SK-N-MC (cell line): Measurements from ENCODE around the gene SEL1L2.

Source experiments
- DNase-seq: peaks from one replicate; pipeline ENCODE4 v3.0.0-alpha.2; 2011; ENCODE audit warnings: low read depth, low spot score
- H3K27ac ChIP-seq: fragments of 200-600 bp; sonication (generic); 2 replicates; pipeline ENCODE4 v1.5.1; 2016; ENCODE audit warnings: mixed run types
- H3K36me3 ChIP-seq: fragments of 200-600 bp; sonication (generic); 2 replicates; pipeline ENCODE4 v1.6.1; 2017; ENCODE audit warnings: antibody characterized with exemption, low read length, mixed read lengths; ENCODE audit not compliant: insufficient read depth
- H3K4me3 ChIP-seq: fragments of 200-600 bp; sonication (generic); 2 replicates; pipeline ENCODE4 v1.5.1; 2016
- H3K9ac ChIP-seq: fragments of 200-600 bp; sonication (generic); 2 replicates; pipeline ENCODE4 v1.8.0; 2017; ENCODE audit warnings: mixed run types, mixed read lengths; ENCODE audit not compliant: insufficient read length
- H3K9me3 ChIP-seq: fragments of 200-600 bp; sonication (generic); 2 replicates; pipeline ENCODE4 v1.6.1; 2017; ENCODE audit warnings: low read depth, mild to moderate bottlenecking, antibody characterized with exemption, low read length, moderate library complexity, mixed read lengths
- EZH2 ChIP-seq: fragments of 200-600 bp; sonication (generic); IDR thresholded peaks from one replicate; pipeline ENCODE4 v1.6.1; 2017; ENCODE audit warnings: antibody characterized with exemption
- FOXP2 ChIP-seq: optimal IDR thresholded peaks from 2 replicates; pipeline ENCODE3; 2011; ENCODE audit warnings: mild to moderate bottlenecking, moderate library complexity; ENCODE audit not compliant: insufficient read depth; ENCODE audit errors: extremely low read length, control extremely low read depth
- POLR2AphosphoS5 ChIP-seq: IDR thresholded peaks from 2 replicates; pipeline ENCODE4 v1.6.1; 2012; ENCODE audit warnings: mild to moderate bottlenecking, low read depth, low read length, borderline replicate concordance

The SEL1L2 gene

GRCh38 chr20:13922241-13922640, 68.2 kb downstream of the SEL1L2 start:
- no peak for DNase-seq
- Histone ChIP-seq H3K9me3 (no peaks in the 10 kb centered on the region), H3K9ac (no peak overlapping the region), H3K4me3 (no peak overlapping the region), H3K36me3 (no peaks in the 10 kb centered on the region), H3K27ac (no peak overlapping the region)
- TF ChIP-seq POLR2AphosphoS5 (no peak), EZH2 (no peak), FOXP2 (no peak)

- Histone ChIP-seq H3K9ac (no peak overlapping the region), H3K27ac (no peak overlapping the region), H3K9me3 (no peaks in the 10 kb centered on the region), H3K4me3 (no peak overlapping the region), H3K36me3 (no peaks in the 10 kb centered on the region)
- TF ChIP-seq EZH2 (no peak), FOXP2 (no peak), POLR2AphosphoS5 (no peak)
- DNase-seq = no peak
Observed at GRCh38 chr20:13915284-13915683, 75.1 kb downstream of the SEL1L2 start.

GRCh38 chr20:13913572-13913971, 76.8 kb downstream of the SEL1L2 start:
- Histone ChIP-seq H3K27ac (no peak overlapping the region), H3K36me3 (no peaks in the 10 kb centered on the region), H3K9ac (no peak overlapping the region), H3K9me3 (no peaks in the 10 kb centered on the region), H3K4me3 (no peak overlapping the region)
- TF ChIP-seq POLR2AphosphoS5 (no peak), EZH2 (no peak), FOXP2 (no peak)
- no peak for DNase-seq

GRCh38 chr20:13913131-13913530, 77.3 kb downstream of the SEL1L2 start:
- H3K9me3 ChIP-seq = no peaks in the 10 kb centered on the region
- no peak overlapping the region for H3K27ac ChIP-seq
- no peak for DNase-seq
- TF ChIP-seq EZH2 = no peak
- no peak overlapping the region for H3K4me3 ChIP-seq
- no peaks in the 10 kb centered on the region for H3K36me3 ChIP-seq
- H3K9ac ChIP-seq = no peak overlapping the region

GRCh38 chr20:13910492-13910891, 79.9 kb downstream of the SEL1L2 start:
- DNase-seq = no peak
- no peak for TF ChIP-seq POLR2AphosphoS5
- TF ChIP-seq EZH2 = no peak
- no peak for TF ChIP-seq FOXP2
- Histone ChIP-seq H3K4me3 (no peak overlapping the region), H3K9me3 (no peaks in the 10 kb centered on the region), H3K36me3 (no peaks in the 10 kb centered on the region), H3K27ac (no peak overlapping the region), H3K9ac (no peak overlapping the region)

GRCh38 chr20:13909067-13909466, 81.3 kb downstream of the SEL1L2 start:
- TF ChIP-seq FOXP2 (no peak), POLR2AphosphoS5 (no peak)
- Histone ChIP-seq H3K27ac (no peak overlapping the region), H3K4me3 (no peak overlapping the region)

GRCh38 chr20:13904766-13905165, 85.6 kb downstream of the SEL1L2 start:
- Histone ChIP-seq H3K9ac (no peak overlapping the region), H3K4me3 (no peak overlapping the region), H3K36me3 (no peaks in the 10 kb centered on the region), H3K27ac (no peak overlapping the region), H3K9me3 (no peaks in the 10 kb centered on the region)
- no peak for TF ChIP-seq FOXP2
- DNase-seq = no peak

More at GRCh38 chr20:13909067-13909466, 81.3 kb downstream of the SEL1L2 start:
- H3K9me3 ChIP-seq = no peaks in the 10 kb centered on the region
- no peaks in the 10 kb centered on the region for H3K36me3 ChIP-seq
- no peak overlapping the region for H3K9ac ChIP-seq
- DNase-seq = no peak

GRCh38 chr20:13900496-13900895, 89.9 kb downstream of the SEL1L2 start:
- H3K27ac ChIP-seq = no peak overlapping the region
- no peak overlapping the region for H3K9ac ChIP-seq
- H3K9me3 ChIP-seq = no peaks in the 10 kb centered on the region
- H3K4me3 ChIP-seq = no peak overlapping the region
- no peak for TF ChIP-seq FOXP2
- TF ChIP-seq EZH2 = no peak
- TF ChIP-seq POLR2AphosphoS5 = no peak
- no peaks in the 10 kb centered on the region for H3K36me3 ChIP-seq
- no peak for DNase-seq

- Histone ChIP-seq H3K27ac (no peak overlapping the region), H3K9me3 (no peaks in the 10 kb centered on the region), H3K4me3 (no peak overlapping the region), H3K9ac (no peak overlapping the region), H3K36me3 (no peaks in the 10 kb centered on the region)
- no peak for DNase-seq
- TF ChIP-seq FOXP2 (no peak), POLR2AphosphoS5 (no peak), EZH2 (no peak)
Observed at GRCh38 chr20:13898012-13898612, 92.3 kb downstream of the SEL1L2 start.
